Posterior cingulate gyrus (tissue), 11 donors: ENCODE results near the gene RPS6KA5.
"Not testable (repeated sequence)": the region's sequence is repeated elsewhere in the genome, so short reads cannot be mapped to it uniquely, and the experiment has no call there.

Source experiments
- DNase-seq, 10 donors: peaks; one replicate each; pipeline versions ENCODE4 v3.0.0 to v3.0.0-alpha.2; 2020 to 2021; ENCODE audit warnings: mixed read lengths in 3 of 10
- intact Hi-C: fragments of 100-400 bp; cut with DNase I; formaldehyde crosslinking; loops from one replicate; pipeline ENCODE4 v1.15.1; 2023

RPS6KA5 gene

GRCh38 chr14:90991690-90992443 is 68.6 kb downstream of the RPS6KA5 start:
- no peak for DNase-seq
- intact Hi-C loops: no loop called here

- intact Hi-C loops: no loop called here
Observed at GRCh38 chr14:90990141-90990540, 70.3 kb downstream of the RPS6KA5 start.

GRCh38 chr14:90987140-90987539 is 73.3 kb downstream of the RPS6KA5 start:
- DNase-seq: no peak
- intact Hi-C loops: no loop called here

More at GRCh38 chr14:90990141-90990540, 70.3 kb downstream of the RPS6KA5 start:
- no peak for DNase-seq

GRCh38 chr14:90986510-90986909 is 73.9 kb downstream of the RPS6KA5 start:
- intact Hi-C loops: no loop called here
- DNase-seq: no peak

DNA sequence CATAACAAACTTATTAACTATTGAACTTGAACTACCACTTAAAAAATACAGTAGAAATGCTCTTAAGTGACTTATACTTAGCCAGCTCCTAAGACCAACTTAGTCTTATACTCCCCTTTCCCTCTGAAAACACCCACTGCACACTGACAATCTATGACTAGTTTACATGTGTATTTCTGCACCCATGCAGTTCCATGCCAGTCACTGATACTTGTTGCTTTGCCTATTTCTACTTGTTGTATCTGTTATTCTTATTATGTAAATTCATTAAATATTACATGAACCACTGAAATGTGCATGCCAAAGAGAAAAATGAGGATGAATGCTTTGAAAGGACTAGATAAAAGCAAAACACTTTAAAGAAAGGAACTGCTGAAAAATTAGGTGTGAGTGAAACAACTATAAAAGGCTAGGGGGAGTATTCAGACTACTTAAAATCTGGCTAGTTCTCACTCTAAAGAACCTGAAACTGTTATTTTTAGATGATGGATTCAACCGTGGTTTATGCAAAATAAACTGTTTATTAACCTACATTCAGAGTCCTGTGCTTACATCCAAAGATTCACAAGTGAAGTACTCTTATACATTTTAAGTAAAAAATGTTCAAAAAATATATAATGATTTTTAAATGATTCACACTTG is 74.7 kb downstream of the RPS6KA5 start:
- intact Hi-C loops: no loop called here
- DNase-seq: no peak

- no peak for DNase-seq
- intact Hi-C loops: no loop called here
Observed at GRCh38 chr14:90983560-90983959, 76.9 kb downstream of the RPS6KA5 start.

DNA sequence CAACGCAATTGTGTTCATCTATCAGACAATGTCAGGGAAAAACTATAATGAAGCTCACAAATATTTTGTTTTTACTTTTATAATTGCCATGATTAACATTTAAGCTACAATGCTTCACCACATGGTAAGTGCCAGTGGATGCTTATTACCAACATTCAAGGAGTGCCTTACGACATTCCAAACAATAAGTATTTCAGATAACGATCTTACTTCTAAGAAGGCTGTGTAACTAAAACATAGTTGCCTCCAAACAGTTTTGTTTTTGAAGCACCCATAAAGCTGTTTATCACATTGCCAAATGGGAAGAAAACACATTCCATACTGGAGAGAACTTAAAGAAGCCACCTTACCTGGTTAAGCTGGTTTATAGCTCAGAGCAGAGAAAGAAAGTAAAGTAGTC is 78.8 kb downstream of the RPS6KA5 start:
- DNase-seq: no peak
- intact Hi-C loops: no loop called here

DNA sequence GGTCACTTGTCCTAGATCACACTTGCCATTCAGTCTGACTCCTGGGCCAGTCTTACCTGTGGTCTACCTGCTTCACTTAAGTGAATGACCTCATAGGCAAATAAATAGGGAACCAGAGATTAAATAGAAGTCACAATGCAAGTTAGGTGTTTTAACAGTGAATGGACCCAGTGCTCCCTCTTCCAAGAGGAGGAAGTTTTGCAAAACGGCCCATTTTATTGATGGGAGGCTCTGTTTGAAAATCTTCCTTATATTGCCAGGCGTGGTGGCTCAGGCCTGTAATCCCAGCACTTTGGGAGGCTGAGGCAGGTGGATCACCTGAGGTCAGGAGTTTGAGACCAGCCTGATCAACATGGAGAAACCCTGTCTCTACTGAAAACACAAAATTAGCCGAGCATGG is 79.8 kb downstream of the RPS6KA5 start:
- DNase-seq, intact Hi-C loops: not testable (repeated sequence)

- intact Hi-C loops: no loop called here
- no peak for DNase-seq
Observed at GRCh38 chr14:90979515-90979914, 80.9 kb downstream of the RPS6KA5 start.

DNA sequence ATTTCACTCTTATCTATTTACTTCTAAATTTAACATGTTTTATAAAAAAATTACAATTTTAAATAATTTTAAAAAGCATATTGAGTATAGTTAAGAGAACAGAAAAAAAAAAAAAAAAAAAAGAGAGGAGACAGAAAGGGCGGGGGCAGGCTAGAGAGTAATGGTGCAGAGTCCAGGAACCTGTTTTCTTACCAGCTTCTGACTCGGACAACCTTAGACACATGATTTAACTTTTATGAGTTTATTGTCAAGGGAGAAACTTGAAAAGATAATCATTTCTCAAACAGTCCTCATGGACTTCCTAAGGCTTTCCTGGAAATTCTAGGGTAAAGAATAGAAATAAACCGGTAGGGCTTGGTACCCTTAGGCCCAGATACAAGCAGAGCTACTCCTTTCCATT is 84.3 kb downstream of the RPS6KA5 start:
- DNase-seq: no peak
- intact Hi-C loops: no loop called here

DNA sequence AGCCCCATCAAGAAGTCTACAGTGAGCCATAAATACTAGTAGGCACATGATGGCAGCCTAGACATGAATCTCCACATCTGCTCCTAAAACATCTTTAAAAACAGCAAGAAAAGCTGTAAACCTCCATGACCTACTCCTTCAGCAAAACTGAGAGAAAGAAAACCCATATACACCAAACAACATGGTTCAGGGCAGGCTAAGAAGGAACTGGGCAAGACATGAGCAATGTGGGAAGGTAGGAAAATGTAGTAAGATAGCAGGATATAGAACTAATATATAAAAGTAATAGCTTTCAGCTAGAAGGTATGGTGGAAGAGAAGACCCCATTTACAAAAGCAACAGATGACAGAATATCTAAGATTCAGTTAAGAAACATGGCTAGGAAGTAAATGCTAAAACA is 88.8 kb downstream of the RPS6KA5 start:
- intact Hi-C loops: no loop called here
- no peak for DNase-seq

- intact Hi-C loops: no loop called here
- no peak for DNase-seq
Observed at GRCh38 chr14:90970167-90970600, 90.3 kb downstream of the RPS6KA5 start.

- no peak for DNase-seq
- intact Hi-C loops: no loop called here
Observed at GRCh38 chr14:90969531-90970166, 90.8 kb downstream of the RPS6KA5 start.

GRCh38 chr14:90968025-90968424 is 92.4 kb downstream of the RPS6KA5 start:
- DNase-seq: no peak
- intact Hi-C loops: no loop called here

GRCh38 chr14:90966493-90966892 is 93.9 kb downstream of the RPS6KA5 start:
- intact Hi-C loops: no loop called here
- no peak for DNase-seq

DNA sequence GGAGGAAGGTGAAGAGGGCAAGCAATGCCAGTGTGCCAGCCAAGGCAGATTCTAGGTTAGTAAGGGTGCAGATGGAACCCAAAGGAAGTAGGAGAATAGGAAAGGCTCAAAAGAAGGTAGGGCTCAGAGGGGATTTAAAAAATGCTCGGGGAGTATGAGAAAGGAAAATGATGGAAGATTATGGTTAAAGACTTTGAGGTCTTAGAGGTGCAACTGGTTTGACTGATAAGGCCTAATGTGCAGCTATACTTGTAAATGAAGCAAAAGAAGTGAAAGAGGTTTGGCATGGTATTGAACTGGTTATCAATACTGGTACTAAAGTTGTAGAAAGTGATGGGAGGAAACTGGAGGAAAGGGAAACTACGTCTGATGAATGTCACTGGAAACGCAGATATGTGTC is 94.7 kb downstream of the RPS6KA5 start:
- no peak for DNase-seq
- intact Hi-C loops: no loop called here

DNA sequence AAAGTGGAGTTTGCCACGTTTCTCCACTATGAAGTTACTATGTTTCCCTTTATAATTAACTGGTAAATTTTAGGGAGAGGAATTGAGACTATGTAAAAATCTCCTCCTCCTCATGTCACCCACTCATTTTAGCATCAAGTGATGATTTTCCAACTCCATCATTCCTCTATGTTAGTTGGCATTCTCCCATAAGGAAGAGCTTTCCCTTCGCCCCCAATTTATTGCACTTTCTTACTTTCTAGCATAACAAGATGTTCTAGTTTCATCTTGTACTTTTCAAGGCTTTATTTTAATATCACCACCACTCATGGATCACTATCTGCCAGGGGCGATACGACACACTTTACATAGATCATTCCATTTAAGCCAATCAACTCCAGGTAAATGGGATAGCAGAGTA is 97.1 kb downstream of the RPS6KA5 start:
- DNase-seq: no peak
- intact Hi-C loops: no loop called here

- DNase-seq: no peak
- intact Hi-C loops: no loop called here
Observed at GRCh38 chr14:90962505-90963109, 97.8 kb downstream of the RPS6KA5 start.

DNA sequence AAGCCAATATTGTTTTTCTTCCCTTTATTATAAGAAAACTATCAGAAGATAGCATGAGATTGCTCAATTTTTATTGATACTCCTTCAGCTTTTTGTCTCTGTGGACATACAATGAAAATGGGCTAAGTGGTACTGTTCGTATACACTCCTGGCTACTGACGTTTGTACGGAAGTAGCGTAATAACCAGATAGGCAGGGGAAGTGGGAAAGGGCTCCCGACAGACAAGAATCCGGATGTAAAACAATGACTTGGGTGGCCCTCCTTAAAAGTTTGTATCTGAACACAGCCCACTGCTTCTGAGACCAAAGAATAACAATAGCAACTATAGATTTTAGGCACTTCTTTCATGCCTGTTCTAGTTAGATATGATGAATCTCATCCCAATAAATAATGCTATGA is 99.6 kb downstream of the RPS6KA5 start:
- intact Hi-C loops: no loop called here
- no peak for DNase-seq

DNA sequence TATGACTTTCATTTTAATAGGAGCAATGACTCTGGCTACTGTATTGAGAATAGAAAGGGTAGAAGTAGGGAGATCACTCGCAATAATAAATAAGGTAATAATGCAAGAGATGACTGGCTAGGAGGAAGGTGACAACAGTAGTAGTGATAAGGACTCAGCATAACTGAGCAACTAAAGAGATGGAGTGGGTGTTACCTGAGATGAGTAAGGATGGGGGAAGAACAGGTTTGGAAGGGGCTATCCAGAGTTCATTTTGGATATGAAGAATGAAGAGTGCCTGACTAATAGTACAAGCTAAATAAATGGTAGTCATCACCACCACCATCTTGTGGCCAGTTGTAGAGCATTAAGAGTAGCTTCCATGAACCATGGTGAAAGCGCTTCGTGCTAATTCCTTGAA is 101.1 kb downstream of the RPS6KA5 start:
- intact Hi-C loops: no loop called here
- no peak for DNase-seq

- intact Hi-C loops: no loop called here
- DNase-seq: no peak
Observed at GRCh38 chr14:90956273-90956672, 104.2 kb downstream of the RPS6KA5 start.
